Measurements from ENCODE around the gene OR5A1. TPM values are rescaled to one million over a fixed set of nuclear protein-coding genes. Genes with fewer than 3 reads are reported as not detected.
"Not testable (repeated sequence)": the region's sequence is repeated elsewhere in the genome, so short reads cannot be mapped to it uniquely, and the experiment has no call there.

The OR5A1 gene
- total and polyA plus RNA-seq, 2 donors (not counting 3 experiments of a cell fraction or from before 2014, with no cell fraction given): not detected

DNA sequence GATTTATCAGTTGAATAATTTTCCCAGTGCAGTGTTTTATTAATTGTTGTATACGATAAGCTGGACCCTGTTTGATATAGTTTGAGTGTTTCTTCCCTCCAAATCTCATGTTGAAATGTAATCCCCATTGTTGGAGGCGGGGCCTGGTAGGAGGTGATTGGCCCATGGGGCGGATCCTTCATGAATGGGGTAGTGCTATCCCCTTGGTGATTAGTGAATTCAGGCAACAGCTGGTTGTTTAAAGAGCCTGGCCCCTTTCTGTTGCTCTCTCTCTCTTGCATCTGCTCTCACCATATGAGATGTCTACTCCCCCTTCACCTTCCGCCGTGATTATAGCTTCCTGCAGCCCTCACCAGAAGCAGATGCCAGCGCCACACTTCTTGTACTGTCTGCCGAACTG lies 1.5 kb downstream of the OR5A1 start:
- dilution Hi-C loops (cut with MboI; ENCODE audit: extremely low pct_ligation_motif_present, low sequenced_read_pairs) (no loop called here), intact Hi-C loops (cut with micrococcal nuclease) (loop anchor here (10.0 kb wide), 1 partner anchor 247 kb away; no protein-coding TSS in a partner anchor)
- POLR2A ChIA-PET: no interaction called here

DNA sequence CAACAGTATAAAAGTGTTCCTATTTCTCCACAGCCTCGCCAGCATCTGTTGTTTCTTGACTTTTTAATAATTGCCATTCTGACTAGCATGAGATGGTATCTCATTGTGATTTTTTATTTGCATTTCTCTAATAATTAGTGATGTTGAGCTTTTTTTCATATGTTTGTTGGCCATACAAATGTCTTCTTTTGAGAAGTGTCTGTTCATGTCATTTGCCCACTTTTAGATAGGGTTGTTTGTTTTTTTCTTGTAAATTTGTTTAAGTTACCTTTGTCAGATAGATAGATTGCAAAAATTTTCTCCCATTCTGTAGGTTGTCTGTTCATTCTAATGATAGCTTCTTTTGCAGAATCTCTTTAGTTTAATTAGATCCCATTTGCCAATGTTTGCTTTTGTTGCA lies 9.4 kb downstream of the OR5A1 start:
- CTCF ChIA-PET; FAIRE-seq; DNase-seq (ENCODE audit: low read depth, low spot score); H2AFZ ChIP-seq (ENCODE audit: low read depth, low read length); H3K4me2 ChIP-seq (ENCODE audit: insufficient read depth, low read length); H4K20me1 ChIP-seq (replicated peaks; ENCODE audit: control insufficient read depth, extremely low read depth, insufficient read depth, low read length); BruUV-seq (replicated peaks); H3K9ac ChIP-seq (replicated peaks; ENCODE audit: extremely low read depth, insufficient read depth, low read length); POLR2A ChIA-PET; H3K36me3 ChIP-seq (ENCODE audit: control insufficient read depth in 2 of 2, extremely low read depth in 1 of 2, insufficient read depth in 2 of 2, low read length in 2 of 2); dilution Hi-C loops (cut with MboI; ENCODE audit: extremely low pct_ligation_motif_present, low sequenced_read_pairs); H3K9me1 ChIP-seq (replicated peaks; ENCODE audit: control insufficient read depth, extremely low read depth, insufficient read depth, low read length); intact Hi-C loops (cut with micrococcal nuclease); H3K27me3 ChIP-seq (ENCODE audit: control insufficient read depth in 2 of 2, insufficient read depth in 2 of 2, low read length in 2 of 2); H3K9me3 ChIP-seq (replicated peaks; ENCODE audit: control insufficient read depth, insufficient read depth, low read length); H3K79me2 ChIP-seq (ENCODE audit: control insufficient read depth, insufficient read depth, low read length); H3K4me1 ChIP-seq (ENCODE audit: control insufficient read depth, extremely low read depth, insufficient read depth, low read length); H3K27ac ChIP-seq (ENCODE audit: insufficient read depth, low read depth, low read length); H3K4me3 ChIP-seq (replicated peaks in 1 of 3; ENCODE audit: insufficient read depth in 1 of 3, low read depth in 1 of 3, low read length in 3 of 3): not testable (repeated sequence)

More for the DNA sequence above, 1.5 kb downstream of the OR5A1 start:
- DNase-seq (ENCODE audit: low read depth, low spot score): no peak
- Histone ChIP-seq H3K27ac (ENCODE audit: insufficient read depth, low read depth, low read length) (no peak overlapping the region), H3K4me2 (ENCODE audit: insufficient read depth, low read length) (no peak overlapping the region), H3K4me3 (replicated peaks in 1 of 3; ENCODE audit: insufficient read depth in 1 of 3, low read depth in 1 of 3, low read length in 3 of 3) (no peak overlapping the region), H3K9ac (replicated peaks; ENCODE audit: extremely low read depth, insufficient read depth, low read length) (no peak overlapping the region), H3K9me1 (replicated peaks; ENCODE audit: control insufficient read depth, extremely low read depth, insufficient read depth, low read length) (no peaks in the 10 kb centered on the region), H3K9me3 (replicated peaks; ENCODE audit: control insufficient read depth, insufficient read depth, low read length) (no peaks in the 10 kb centered on the region), H2AFZ (ENCODE audit: low read depth, low read length) (no peak overlapping the region), H4K20me1 (replicated peaks; ENCODE audit: control insufficient read depth, extremely low read depth, insufficient read depth, low read length) (no peaks in the 10 kb centered on the region), H3K27me3 (ENCODE audit: control insufficient read depth in 2 of 2, insufficient read depth in 2 of 2, low read length in 2 of 2) (no peaks in the 10 kb centered on the region), H3K36me3 (ENCODE audit: control insufficient read depth in 2 of 2, extremely low read depth in 1 of 2, insufficient read depth in 2 of 2, low read length in 2 of 2) (no peaks in the 10 kb centered on the region), H3K79me2 (ENCODE audit: control insufficient read depth, insufficient read depth, low read length) (no peaks in the 10 kb centered on the region), H3K4me1 (ENCODE audit: control insufficient read depth, extremely low read depth, insufficient read depth, low read length) (no peaks in the 10 kb centered on the region)
- CTCF ChIA-PET: no interaction called here
- BruUV-seq (replicated peaks): no TSS peak
- no peak for FAIRE-seq
- TF ChIP-seq POLR2A (IDR thresholded peaks at IDR 0.05; ENCODE audit: low read depth, low read length) (no peak), FOS (IDR thresholded peaks at IDR 0.05; ENCODE audit: borderline replicate concordance, insufficient read depth, low read length) (no peak), POLR2AphosphoS5 (IDR thresholded peaks at IDR 0.05; ENCODE audit: insufficient read depth, low read depth, low read length) (no peak), MYC (IDR thresholded peaks at IDR 0.05; ENCODE audit: low read depth, low read length) (no peak), EZH2 (IDR thresholded peaks at IDR 0.05; ENCODE audit: borderline replicate concordance, low read depth, low read length, severe bottlenecking) (no peak), GATA2 (IDR thresholded peaks at IDR 0.05; ENCODE audit: insufficient read depth, insufficient read length, low read depth, low read length) (no peak), JUN (IDR thresholded peaks at IDR 0.05; ENCODE audit: borderline replicate concordance, insufficient read depth, insufficient read length, low read depth) (no peak)
- TF ChIP-seq, protein P1, sequence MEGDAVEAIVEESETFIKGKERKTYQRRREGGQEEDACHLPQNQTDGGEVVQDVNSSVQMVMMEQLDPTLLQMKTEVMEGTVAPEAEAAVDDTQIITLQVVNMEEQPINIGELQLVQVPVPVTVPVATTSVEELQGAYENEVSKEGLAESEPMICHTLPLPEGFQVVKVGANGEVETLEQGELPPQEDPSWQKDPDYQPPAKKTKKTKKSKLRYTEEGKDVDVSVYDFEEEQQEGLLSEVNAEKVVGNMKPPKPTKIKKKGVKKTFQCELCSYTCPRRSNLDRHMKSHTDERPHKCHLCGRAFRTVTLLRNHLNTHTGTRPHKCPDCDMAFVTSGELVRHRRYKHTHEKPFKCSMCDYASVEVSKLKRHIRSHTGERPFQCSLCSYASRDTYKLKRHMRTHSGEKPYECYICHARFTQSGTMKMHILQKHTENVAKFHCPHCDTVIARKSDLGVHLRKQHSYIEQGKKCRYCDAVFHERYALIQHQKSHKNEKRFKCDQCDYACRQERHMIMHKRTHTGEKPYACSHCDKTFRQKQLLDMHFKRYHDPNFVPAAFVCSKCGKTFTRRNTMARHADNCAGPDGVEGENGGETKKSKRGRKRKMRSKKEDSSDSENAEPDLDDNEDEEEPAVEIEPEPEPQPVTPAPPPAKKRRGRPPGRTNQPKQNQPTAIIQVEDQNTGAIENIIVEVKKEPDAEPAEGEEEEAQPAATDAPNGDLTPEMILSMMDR (IDR thresholded peaks at IDR 0.05; ENCODE audit: extremely low read depth in 1 of 2, insufficient read depth in 1 of 2, low read depth in 1 of 2, low read length in 2 of 2): no peak
- TF ChIP-seq, protein P2, sequence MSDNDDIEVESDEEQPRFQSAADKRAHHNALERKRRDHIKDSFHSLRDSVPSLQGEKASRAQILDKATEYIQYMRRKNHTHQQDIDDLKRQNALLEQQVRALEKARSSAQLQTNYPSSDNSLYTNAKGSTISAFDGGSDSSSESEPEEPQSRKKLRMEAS (IDR thresholded peaks at IDR 0.05; ENCODE audit: insufficient read depth, insufficient read length): no peak

Measured in endothelial cell of umbilical vein (primary cell).